Vagina (tissue), 2 donors: ENCODE measurements around the gene PORCN. TPM values are rescaled to one million over a fixed set of nuclear protein-coding genes. Genes with fewer than 3 reads are reported as not detected.

ENCODE experiments used
- DNase-seq, 2 donors: peaks; one replicate each; pipeline ENCODE4 v3.0.0-alpha.2; 2017; ENCODE audit errors: extremely low spot score in 2 of 2
- H3K27ac ChIP-seq: fragments of 200-600 bp; sonication (generic); one replicate; pipeline ENCODE4 v1.5.1; 2019
- H3K27me3 ChIP-seq: fragments of 200-600 bp; sonication (generic); one replicate; pipeline ENCODE4 v1.5.1; 2019
- H3K36me3 ChIP-seq, 2 donors: fragments of 200-600 bp; sonication (generic); one replicate each; pipeline ENCODE4 v1.5.1; 2017 to 2019
- H3K4me1 ChIP-seq: fragments of 200-600 bp; sonication (generic); one replicate; pipeline ENCODE4 v1.5.1; 2019
- H3K4me3 ChIP-seq, 2 donors: fragments of 200-600 bp; sonication (generic); 1 replicate in 1 of 2; 2 replicates in 1 of 2; pipeline ENCODE4 v1.5.1; 2016 to 2019
- H3K9me3 ChIP-seq: fragments of 200-600 bp; sonication (generic); one replicate; pipeline ENCODE4 v1.5.1; 2019
- POLR2A ChIP-seq, 2 donors: fragments of 450-650 bp; IDR thresholded peaks; one replicate each; pipeline ENCODE4 v1.6.1; 2017; ENCODE audit warnings: antibody characterized with exemption in 2 of 2, mild to moderate bottlenecking in 2 of 2, moderate library complexity in 2 of 2
- POLR2AphosphoS5 ChIP-seq, 2 donors: sonication (generic); formaldehyde crosslinking; IDR thresholded peaks; one replicate each; pipeline ENCODE4 v1.9.0; 2017; ENCODE audit warnings: antibody characterized with exemption in 2 of 2, mild to moderate bottlenecking in 2 of 2, low read depth in 1 of 2; ENCODE audit not compliant: insufficient read depth in 1 of 2
- intact Hi-C: fragments of 100-400 bp; cut with DNase I; formaldehyde crosslinking; loops from one replicate; pipeline ENCODE4 v1.15.1; 2023
- total RNA-seq: library from RNA; depleted of rRNA; stranded (reverse); fragments of >200 nt; gene quantifications from one replicate; pipeline ENCODE4 v1.2.3, GENCODE V29; 2016
- TF ChIP-seq, protein P1 (sequence below), 3 experiments: fragments of 450-650 bp in 2 of 3; fragments of 200-600 bp in 1 of 3; sonication (generic) in 1 of 3; IDR thresholded peaks; one replicate each; pipeline ENCODE4 v1.5.1; 2017 to 2019; ENCODE audit warnings: antibody characterized with exemption in 3 of 3, mild to moderate bottlenecking in 2 of 3, moderate library complexity in 2 of 3

The PORCN gene
- total RNA-seq, 1 donor from 2014 or later, result 15.7 TPM

DNA sequence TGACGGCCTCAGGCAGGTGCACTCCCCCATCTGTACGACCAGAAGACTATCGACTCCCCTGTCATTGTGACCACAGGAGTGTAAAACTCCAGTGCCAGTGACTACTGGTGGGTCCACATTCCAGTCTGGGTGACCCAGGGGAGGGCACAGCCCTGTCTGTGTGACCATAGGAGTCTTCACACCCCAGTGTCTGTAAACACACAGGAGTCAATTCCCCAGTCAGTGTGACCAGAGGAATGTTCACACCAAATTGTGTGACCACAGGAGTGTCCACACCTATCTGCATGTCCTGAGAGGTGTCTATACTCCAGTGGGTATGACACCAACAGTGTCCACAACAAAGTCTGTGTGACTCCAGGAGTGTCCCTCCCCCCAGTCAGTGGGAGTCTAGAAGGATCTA, 20.8 kb upstream of the PORCN start:
- no peaks in the 10 kb centered on the region for H3K27me3 ChIP-seq
- TF ChIP-seq POLR2AphosphoS5 (IDR thresholded peaks at IDR 0.05; ENCODE audit: insufficient read depth in 1 of 2, low read depth in 1 of 2) (no peak), POLR2A (IDR thresholded peaks at IDR 0.05) (no peak)
- TF ChIP-seq, protein P1, sequence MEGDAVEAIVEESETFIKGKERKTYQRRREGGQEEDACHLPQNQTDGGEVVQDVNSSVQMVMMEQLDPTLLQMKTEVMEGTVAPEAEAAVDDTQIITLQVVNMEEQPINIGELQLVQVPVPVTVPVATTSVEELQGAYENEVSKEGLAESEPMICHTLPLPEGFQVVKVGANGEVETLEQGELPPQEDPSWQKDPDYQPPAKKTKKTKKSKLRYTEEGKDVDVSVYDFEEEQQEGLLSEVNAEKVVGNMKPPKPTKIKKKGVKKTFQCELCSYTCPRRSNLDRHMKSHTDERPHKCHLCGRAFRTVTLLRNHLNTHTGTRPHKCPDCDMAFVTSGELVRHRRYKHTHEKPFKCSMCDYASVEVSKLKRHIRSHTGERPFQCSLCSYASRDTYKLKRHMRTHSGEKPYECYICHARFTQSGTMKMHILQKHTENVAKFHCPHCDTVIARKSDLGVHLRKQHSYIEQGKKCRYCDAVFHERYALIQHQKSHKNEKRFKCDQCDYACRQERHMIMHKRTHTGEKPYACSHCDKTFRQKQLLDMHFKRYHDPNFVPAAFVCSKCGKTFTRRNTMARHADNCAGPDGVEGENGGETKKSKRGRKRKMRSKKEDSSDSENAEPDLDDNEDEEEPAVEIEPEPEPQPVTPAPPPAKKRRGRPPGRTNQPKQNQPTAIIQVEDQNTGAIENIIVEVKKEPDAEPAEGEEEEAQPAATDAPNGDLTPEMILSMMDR (IDR thresholded peaks at IDR 0.05), result no peak
- H3K27ac ChIP-seq, result no peak overlapping the region
- no peaks in the 10 kb centered on the region for H3K4me1 ChIP-seq
- H3K36me3 ChIP-seq, result peaks cover 0 to 6% of the 10 kb centered on the region in 2 donors
- intact Hi-C loops, result no loop called here
- DNase-seq, result no peak
- H3K9me3 ChIP-seq, result no peaks in the 10 kb centered on the region
- no peak overlapping the region for H3K4me3 ChIP-seq

DNA sequence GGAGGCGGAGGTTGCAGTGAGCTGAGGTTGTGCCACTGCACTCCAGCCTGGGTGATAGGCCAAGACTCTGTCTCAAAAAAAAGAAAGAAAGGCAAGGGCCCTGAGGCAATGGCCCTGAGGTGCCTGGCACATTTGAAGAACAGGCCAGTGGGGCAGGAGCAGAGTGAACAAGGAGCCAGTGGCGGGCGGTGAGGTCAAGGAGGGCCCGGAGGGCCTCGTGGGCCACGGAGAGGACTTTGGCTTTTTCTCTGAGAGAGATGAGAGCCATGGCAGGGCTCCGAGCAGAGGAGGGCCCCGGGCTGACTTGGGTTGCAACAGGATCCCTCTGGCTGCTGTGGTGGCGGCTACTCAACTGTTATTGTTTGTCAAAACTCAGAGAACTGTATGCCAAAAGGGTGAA, 19.5 kb upstream of the PORCN start:
- DNase-seq, result no peak
- Histone ChIP-seq H3K4me1 (no peaks in the 10 kb centered on the region), H3K36me3 (no peaks in the 10 kb centered on the region), H3K27me3 (no peaks in the 10 kb centered on the region), H3K9me3 (no peaks in the 10 kb centered on the region), H3K27ac (no peak overlapping the region), H3K4me3 (no peak overlapping the region)
- no peak for TF ChIP-seq POLR2A (IDR thresholded peaks at IDR 0.05)
- TF ChIP-seq, protein P1 (IDR thresholded peaks at IDR 0.05), result no peak
- TF ChIP-seq POLR2AphosphoS5 (IDR thresholded peaks at IDR 0.05; ENCODE audit: insufficient read depth in 1 of 2, low read depth in 1 of 2), result no peak
- intact Hi-C loops, result no loop called here

DNA sequence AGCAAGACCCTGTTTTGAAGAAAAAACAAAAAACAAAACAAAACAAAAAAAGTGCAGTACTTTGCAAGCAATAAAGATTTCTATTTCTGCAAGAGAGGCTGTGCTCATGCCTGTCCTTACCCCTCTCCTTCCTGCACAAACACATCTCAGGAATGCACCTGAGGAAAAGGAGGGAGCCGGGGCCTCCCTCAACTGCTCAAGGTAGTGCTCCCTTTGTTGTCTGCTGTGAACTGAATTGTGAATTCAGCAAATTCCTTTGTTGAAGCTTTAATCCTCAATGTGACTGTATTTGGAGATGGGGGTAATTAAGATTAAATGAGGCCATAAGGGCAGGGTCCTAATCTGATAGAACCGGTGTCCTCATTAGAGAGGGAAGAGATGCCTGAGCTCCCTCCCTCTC, 18.9 kb upstream of the PORCN start:
- intact Hi-C loops, result no loop called here
- no peak for TF ChIP-seq POLR2AphosphoS5 (IDR thresholded peaks at IDR 0.05; ENCODE audit: insufficient read depth in 1 of 2, low read depth in 1 of 2)
- TF ChIP-seq, protein P1 (IDR thresholded peaks at IDR 0.05), result no peak
- no peak for TF ChIP-seq POLR2A (IDR thresholded peaks at IDR 0.05)
- Histone ChIP-seq H3K9me3 (no peaks in the 10 kb centered on the region), H3K4me1 (no peaks in the 10 kb centered on the region), H3K36me3 (no peaks in the 10 kb centered on the region), H3K27ac (no peak overlapping the region), H3K27me3 (no peaks in the 10 kb centered on the region), H3K4me3 (no peak overlapping the region)
- DNase-seq, result no peak

DNA sequence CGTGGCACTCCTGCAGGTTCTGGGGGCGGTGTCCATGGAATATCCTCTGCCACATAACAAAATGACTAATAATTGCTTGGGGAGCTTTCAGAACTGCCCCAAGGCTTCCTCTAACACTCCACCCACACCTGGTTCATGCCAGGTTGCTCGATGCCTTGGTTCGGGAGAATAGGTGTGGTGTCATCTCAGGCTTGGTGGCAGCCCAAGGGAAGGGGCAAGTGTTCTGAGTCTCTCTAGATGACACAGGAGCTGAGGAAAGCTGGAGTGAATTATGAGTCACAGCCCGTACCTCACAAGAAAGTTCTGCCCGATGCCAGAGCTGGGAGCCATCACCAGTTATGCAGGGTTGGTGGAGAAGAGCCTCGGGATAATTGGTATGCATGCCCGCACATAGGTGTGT, 18.1 kb upstream of the PORCN start:
- H3K9me3 ChIP-seq, result no peaks in the 10 kb centered on the region
- no peak overlapping the region for H3K27ac ChIP-seq

DNA sequence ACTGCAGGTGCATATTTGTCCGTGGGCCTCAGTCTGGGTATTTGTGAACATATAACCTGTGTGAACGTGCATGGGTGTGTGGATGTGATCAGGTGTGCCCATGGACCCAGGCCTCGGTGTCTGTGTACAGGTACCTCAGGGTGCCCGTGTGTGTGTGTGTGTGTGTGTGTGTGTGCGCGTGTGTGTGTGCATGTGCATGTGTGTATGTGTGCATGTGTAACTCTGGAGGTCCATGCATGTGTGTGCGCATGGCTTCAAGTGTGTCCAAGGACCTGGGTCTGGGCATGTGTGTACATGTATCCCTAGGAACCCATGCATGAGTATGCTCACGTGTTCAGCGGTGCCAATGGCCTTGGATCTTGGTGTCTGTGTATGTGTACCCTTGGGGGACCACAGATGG, 17.0 kb upstream of the PORCN start:
- no peaks in the 10 kb centered on the region for H3K36me3 ChIP-seq
- no peak overlapping the region for H3K27ac ChIP-seq
- H3K9me3 ChIP-seq, result no peaks in the 10 kb centered on the region
- no peaks in the 10 kb centered on the region for H3K4me1 ChIP-seq
- no peaks in the 10 kb centered on the region for H3K27me3 ChIP-seq
- H3K4me3 ChIP-seq, result no peak overlapping the region
- TF ChIP-seq, protein P1 (IDR thresholded peaks at IDR 0.05), result no peak
- no peak for TF ChIP-seq POLR2AphosphoS5 (IDR thresholded peaks at IDR 0.05; ENCODE audit: insufficient read depth in 1 of 2, low read depth in 1 of 2)
- TF ChIP-seq POLR2A (IDR thresholded peaks at IDR 0.05), result no peak
- DNase-seq, result no peak
- intact Hi-C loops, result no loop called here

More for the DNA sequence above, 18.1 kb upstream of the PORCN start:
- no peak for DNase-seq
- Histone ChIP-seq H3K4me3 (no peak overlapping the region), H3K36me3 (no peaks in the 10 kb centered on the region), H3K27me3 (no peaks in the 10 kb centered on the region), H3K4me1 (no peaks in the 10 kb centered on the region)
- TF ChIP-seq, protein P1 (IDR thresholded peaks at IDR 0.05), result no peak
- TF ChIP-seq POLR2A (IDR thresholded peaks at IDR 0.05), result no peak
- no peak for TF ChIP-seq POLR2AphosphoS5 (IDR thresholded peaks at IDR 0.05; ENCODE audit: insufficient read depth in 1 of 2, low read depth in 1 of 2)
- intact Hi-C loops, result no loop called here
